K562 (cell line): ENCODE results near the gene NUDT22. TPM values are rescaled to one million over a fixed set of nuclear protein-coding genes. Genes with fewer than 3 reads are reported as not detected.

Source experiments
- ATAC-seq: fragments of 200-7000 bp; cut with Tn5 transposase; 3 replicates; pipeline ENCODE4 v1.9.1; 2020; ENCODE audit warnings: moderate library complexity
- BruUV-seq: library from RNA; stranded (reverse); fragments of 400-500 nt; replicated peaks from 2 replicates; lab custom pipeline; 2021; lab: Mats Ljungman, UMichigan
- CTCF ChIA-PET: fragments of 300-600 bp; formaldehyde crosslinking; extraction: SDS; loops from one replicate; lab custom pipeline; 2021; ENCODE audit warnings: low intra/inter-chr PET ratio; lab: Yijun Ruan, JAX
- POLR2A ChIA-PET: fragments of 300-600, 350-650 bp; sonication (Branson Sonifier 250); formaldehyde crosslinking; extraction: SDS; loops from one replicate; lab custom pipeline; 2021; ENCODE audit warnings: antibody characterized with exemption, inconsistent platforms; lab: Yijun Ruan, JAX
- DNase-seq, 4 experiments: peaks; one replicate each; pipeline versions ENCODE4 v3.0.0 to v3.0.0-alpha.2; 2011 to 2018; ENCODE audit warnings: low spot score in 3 of 4, mixed read lengths in 3 of 4; ENCODE audit errors: extremely low read depth in 1 of 4
- FAIRE-seq: peaks from 2 replicates; lab custom pipeline; 2011; peaks lifted over from hg19 to GRCh38; lab: Jason Lieb, UNC
- H2AFZ ChIP-seq: 2 replicates; pipeline ENCODE4 v1.6.0; 2011; ENCODE audit warnings: low read depth, low read length, control low read depth, inconsistent platforms
- H3K27ac ChIP-seq: fragments of 200-600 bp; 3 replicates; pipeline ENCODE4 v1.8.0; 2011; ENCODE audit warnings: low read depth, mild to moderate bottlenecking, control low read depth, inconsistent platforms, low read length, moderate library complexity, mixed read lengths; ENCODE audit errors: extremely low read depth
- H3K27me3 ChIP-seq, 2 experiments: fragments of 300-600 bp in 1 of 2; 2 replicates in 1 of 2; 3 replicates in 1 of 2; pipeline versions ENCODE4 v1.6.0 to v1.8.0; 2011; ENCODE audit warnings: inconsistent platforms in 2 of 2, low read length in 2 of 2, mild to moderate bottlenecking in 1 of 2, mixed read lengths in 1 of 2, moderate library complexity in 1 of 2; ENCODE audit not compliant: control insufficient read depth in 2 of 2, insufficient read depth in 2 of 2
- H3K36me3 ChIP-seq: fragments of 300-600 bp; 3 replicates; pipeline ENCODE4 v1.8.0; 2011; ENCODE audit warnings: mild to moderate bottlenecking, low read length, inconsistent platforms; ENCODE audit not compliant: control insufficient read depth, insufficient read depth
- H3K4me1 ChIP-seq, 2 experiments: fragments of 200-600 bp in 1 of 2; replicated peaks in 1 of 2; 2 replicates in 1 of 2; 3 replicates in 1 of 2; pipeline versions ENCODE4 v1.5.1 to v1.8.0; 2011; ENCODE audit warnings: inconsistent platforms in 2 of 2, low read length in 2 of 2, mild to moderate bottlenecking in 1 of 2, mixed read lengths in 1 of 2, moderate library complexity in 1 of 2; ENCODE audit not compliant: control insufficient read depth in 2 of 2, insufficient read depth in 2 of 2
- H3K4me2 ChIP-seq: 2 replicates; pipeline ENCODE4 v1.6.1; 2011; ENCODE audit warnings: low read length, control low read depth, inconsistent platforms, mixed read lengths; ENCODE audit not compliant: insufficient read depth
- H3K4me3 ChIP-seq: fragments of 200-600 bp; sonication (generic), shearing (Covaris generic); 2 replicates; pipeline ENCODE4 v1.5.1; 2016; ENCODE audit warnings: control low read depth, inconsistent platforms
- H3K79me2 ChIP-seq: fragments of 200-600 bp; 3 replicates; pipeline ENCODE4 v1.8.0; 2011; ENCODE audit warnings: low read length, inconsistent platforms; ENCODE audit not compliant: control insufficient read depth, insufficient read depth
- H3K9ac ChIP-seq, 2 experiments: 2 replicates each; pipeline versions ENCODE4 v1.6.0 to v1.6.1; 2011; ENCODE audit warnings: low read depth in 2 of 2, low read length in 2 of 2, control low read depth in 1 of 2, inconsistent platforms in 1 of 2, mild to moderate bottlenecking in 1 of 2, mixed read lengths in 1 of 2; ENCODE audit not compliant: insufficient read depth in 1 of 2
- H3K9me1 ChIP-seq: one replicate; pipeline ENCODE4 v1.6.0; 2011; ENCODE audit warnings: inconsistent platforms, mild to moderate bottlenecking, low read length, moderate library complexity; ENCODE audit not compliant: control insufficient read depth, insufficient read depth
- H3K9me3 ChIP-seq: replicated peaks from 2 replicates; pipeline ENCODE4 v1.5.1; 2011; ENCODE audit warnings: low read depth, low read length, inconsistent platforms; ENCODE audit not compliant: control insufficient read depth, insufficient read depth
- H4K20me1 ChIP-seq: replicated peaks from 2 replicates; pipeline ENCODE4 v1.6.1; 2011; ENCODE audit warnings: low read length, inconsistent platforms, mixed read lengths; ENCODE audit not compliant: control insufficient read depth, insufficient read depth
- ETV1 ChIP-seq: fragments of 450-650 bp; conservative IDR thresholded peaks from 2 replicates; pipeline ENCODE4 v1.6.1; 2016; ENCODE audit warnings: missing genetic modification characterization, control low read depth, low read depth, missing compliant biosample characterization
- ETV5 ChIP-seq: sonication (generic); formaldehyde crosslinking; IDR thresholded peaks from 2 replicates; pipeline ENCODE4 v1.4.0; 2020; ENCODE audit warnings: low read depth, mild to moderate bottlenecking, missing genetic modification reagents
- FOXK2 ChIP-seq, 2 experiments: fragments of 450-650 bp; IDR thresholded peaks in 1 of 2; conservative IDR thresholded peaks in 1 of 2; 2 replicates each; pipeline ENCODE4 v1.6.1; 2016; ENCODE audit warnings: low read depth in 2 of 2, mild to moderate bottlenecking in 1 of 2
- HNRNPL ChIP-seq: fragments of 200-400 bp; formaldehyde crosslinking; IDR thresholded peaks from 2 replicates; pipeline ENCODE4 v1.6.1; 2017; ENCODE audit warnings: low read depth, mild to moderate bottlenecking, low read length
- HNRNPLL ChIP-seq: fragments of 200-400 bp; formaldehyde crosslinking; IDR thresholded peaks from 2 replicates; pipeline ENCODE4 v1.6.1; 2017; ENCODE audit warnings: low read length, low read depth, mild to moderate bottlenecking; ENCODE audit not compliant: poor library complexity, severe bottlenecking
- HNRNPUL1 ChIP-seq: fragments of 200-400 bp; formaldehyde crosslinking; IDR thresholded peaks from 2 replicates; pipeline ENCODE4 v1.6.1; 2017; ENCODE audit warnings: low read length
- KDM1A ChIP-seq, 2 experiments: fragments of 450-650 bp; IDR thresholded peaks; 2 replicates each; pipeline ENCODE4 v1.6.1; 2016; ENCODE audit warnings: mild to moderate bottlenecking in 2 of 2
- MTA2 ChIP-seq: fragments of 450-650 bp; IDR thresholded peaks from 2 replicates; pipeline ENCODE4 v1.6.1; 2016; ENCODE audit warnings: low read depth
- POLR2AphosphoS2 ChIP-seq: IDR thresholded peaks from 2 replicates; pipeline ENCODE4 v1.6.1; 2012; ENCODE audit warnings: low read length, improper control_type of control experiment
- PTTG1 ChIP-seq: fragments of 450-650 bp; IDR thresholded peaks from 2 replicates; pipeline ENCODE4 v1.6.1; 2016; ENCODE audit warnings: low read depth, mild to moderate bottlenecking, missing genetic modification characterization, missing compliant biosample characterization
- RBFOX2 ChIP-seq: fragments of 200-400 bp; formaldehyde crosslinking; IDR thresholded peaks from 2 replicates; pipeline ENCODE4 v1.6.1; 2017; ENCODE audit warnings: low read depth, mild to moderate bottlenecking, low read length, moderate library complexity
- RBM22 ChIP-seq: fragments of 200-400 bp; formaldehyde crosslinking; IDR thresholded peaks from 2 replicates; pipeline ENCODE4 v1.6.1; 2018; ENCODE audit warnings: low read length, low read depth; ENCODE audit not compliant: poor library complexity, severe bottlenecking
- ZFP36 ChIP-seq: fragments of 150-350 bp; IDR thresholded peaks from 2 replicates; pipeline ENCODE4 v1.6.1; 2018; ENCODE audit warnings: low read length, low read depth; ENCODE audit not compliant: partially characterized antibody
- ZNF217 ChIP-seq: sonication (generic); formaldehyde crosslinking; IDR thresholded peaks from 2 replicates; pipeline ENCODE4 v1.8.0; 2022; ENCODE audit warnings: mild to moderate bottlenecking, missing genetic modification reagents
- WGBS: fragments of 100-300 bp; shearing (Covaris generic); methylation state at CpG from one replicate; pipeline ENCODE4 v1.1.6; 2016; ENCODE audit warnings: low coverage, mixed read lengths; ENCODE audit not compliant: insufficient coverage; ENCODE audit errors: missing lambda C conversion rate; 5-methylcytosine and 5-hydroxymethylcytosine counted together
- in situ Hi-C: fragments of 300-500 bp; cut with MboI; formaldehyde crosslinking; loops from 4 replicates; pipeline ENCODE4 v1.15.0; 2018; ENCODE audit warnings: inconsistent platforms, mixed read lengths
- intact Hi-C: fragments of 100-400 bp; cut with micrococcal nuclease; formaldehyde crosslinking; loops from 2 replicates; pipeline ENCODE4 v1.14.2; 2022
- polyA plus RNA-seq, 8 experiments: library from polyadenylated mRNA; depleted of rRNA in 4 of 8; stranded (reverse) in 5 of 8; unstranded in 3 of 8; fragments of >200 nt; fragmentation: Nextera tagmentation in 2 of 8; fragmentation: Illumina TruSeq in 1 of 8; extraction: Ambion mirVana in 2 of 8; extraction: Trizol in 1 of 8; gene quantifications; 2 replicates each; pipeline versions ENCODE4 v1.2.1 to v1.2.3, GENCODE V29; 2011 to 2014; ENCODE audit warnings: inconsistent platforms in 1 of 8, missing spikeins in 1 of 8
- total RNA-seq, 7 experiments: library from RNA; depleted of rRNA in 6 of 7; stranded (reverse); fragments of >200 nt in 6 of 7; fragmentation: Illumina TruSeq in 2 of 7; extraction: Trizol in 2 of 7; gene quantifications; 2 replicates each; pipeline versions ENCODE4 v1.2.1 to v1.2.3, GENCODE V29; 2011 to 2021; ENCODE audit warnings: low replicate concordance in 1 of 7
- TF ChIP-seq, protein P1 (sequence below): fragments of 450-650 bp; IDR thresholded peaks from 2 replicates; pipeline ENCODE4 v1.6.1; 2016
- TF ChIP-seq, protein P2 (sequence below): sonication (generic); formaldehyde crosslinking; IDR thresholded peaks from 2 replicates; pipeline ENCODE4 v1.8.0; 2022; ENCODE audit warnings: mild to moderate bottlenecking, missing genetic modification reagents
- TF ChIP-seq, protein P3 (sequence below): fragments of 450-650 bp; formaldehyde crosslinking; IDR thresholded peaks from 2 replicates; pipeline ENCODE4 v1.4.0; 2020; ENCODE audit warnings: mild to moderate bottlenecking
- TF ChIP-seq, protein P4 (sequence below): fragments of 450-650 bp; IDR thresholded peaks from 2 replicates; pipeline ENCODE4 v1.6.1; 2016; ENCODE audit warnings: missing biosample characterization, missing genetic modification characterization

Gene NUDT22
- total and polyA plus RNA-seq, 9 of the 15 experiments (the other 6 are each of a cell fraction or from before 2014, with no cell fraction given): 6.3 to 92.6 (median 37.4) TPM

DNA sequence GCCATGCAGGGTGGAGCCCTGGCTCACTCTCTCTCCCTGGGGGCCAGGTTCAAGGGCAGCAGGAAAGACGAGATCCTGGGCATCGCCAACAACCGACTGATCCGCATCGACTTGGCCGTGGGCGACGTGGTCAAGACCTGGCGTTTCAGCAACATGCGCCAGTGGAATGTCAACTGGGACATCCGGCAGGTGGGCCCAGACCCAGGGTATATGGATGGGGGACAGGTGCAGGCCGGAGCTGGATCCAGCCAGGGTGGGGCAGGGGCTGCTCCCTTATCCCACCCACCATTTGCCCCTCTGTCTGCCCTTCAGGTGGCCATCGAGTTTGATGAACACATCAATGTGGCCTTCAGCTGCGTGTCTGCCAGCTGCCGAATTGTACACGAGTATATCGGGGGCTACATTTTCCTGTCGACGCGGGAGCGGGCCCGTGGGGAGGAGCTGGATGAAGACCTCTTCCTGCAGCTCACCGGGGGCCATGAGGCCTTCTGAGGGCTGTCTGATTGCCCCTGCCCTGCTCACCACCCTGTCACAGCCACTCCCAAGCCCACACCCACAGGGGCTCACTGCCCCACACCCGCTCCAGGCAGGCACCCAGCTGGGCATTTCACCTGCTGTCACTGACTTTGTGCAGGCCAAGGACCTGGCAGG lies 2.9 kb upstream of the NUDT22 start:
- H3K36me3 ChIP-seq: peaks cover 61% of the 10 kb centered on the region
- FAIRE-seq (no peak), ATAC-seq (no peak), DNase-seq (no peak)
- CTCF ChIA-PET: no interaction called here
- in situ Hi-C loops: no loop called here
- H3K4me1 ChIP-seq: peaks cover 0 to 62% of the 10 kb centered on the region in 2 experiments; a peak in 3 of 5 replicates
- POLR2A ChIA-PET: interaction anchor here (0.8 to 6.3 kb wide), 8 partner anchors 8 to 37 kb away, joined by 3 to 77 read pairs (median 4); partner anchors contain the start of genes FERMT3 and STIP1
- H3K9ac ChIP-seq: peak overlapping the region in 1 of 2 experiments; percentile 53; a peak in 2 of 4 replicates
- H3K27me3 ChIP-seq: no peaks in the 10 kb centered on the region
- intact Hi-C loops: no loop called here
- no peak overlapping the region for H3K4me2 ChIP-seq
- 92% methylated on average over 21 of the region's 24 CpGs for WGBS
- no peaks in the 10 kb centered on the region for H4K20me1 ChIP-seq
- H3K4me3 ChIP-seq: no peak overlapping the region
- BruUV-seq: TSS peak; percentile 30
- H3K79me2 ChIP-seq: peaks cover 30% of the 10 kb centered on the region
- H3K27ac ChIP-seq: no peak overlapping the region; the same call in 2 of the 3 replicates
- no peak overlapping the region for H2AFZ ChIP-seq
- H3K9me1 ChIP-seq: peaks cover 5% of the 10 kb centered on the region
- no peaks in the 10 kb centered on the region for H3K9me3 ChIP-seq
- TF ChIP-seq HNRNPLL (no peak), HNRNPL (no peak), RBM22 (peak; percentile 62), MTA2 (no peak), POLR2AphosphoS2 (0 out of 2 replicates have a peak, but pooled peaks have one; percentile 14), HNRNPUL1 (no peak), PTTG1 (tag) (no peak), ZFP36 (no peak), ETV5 (CRISPR knock-in tag) (no peak), ZNF217 (CRISPR knock-in tag) (no peak), KDM1A (IDR thresholded peaks at IDR 0.05) (no peak), RBFOX2 (peak; percentile 67), FOXK2 (conservative IDR thresholded peaks at IDR 0.05 in 1 of 2, IDR thresholded peaks at IDR 0.05 in 1 of 2; ENCODE audit: low read depth in 2 of 2) (no peak), ETV1 (no peak)
- TF ChIP-seq, protein P1, sequence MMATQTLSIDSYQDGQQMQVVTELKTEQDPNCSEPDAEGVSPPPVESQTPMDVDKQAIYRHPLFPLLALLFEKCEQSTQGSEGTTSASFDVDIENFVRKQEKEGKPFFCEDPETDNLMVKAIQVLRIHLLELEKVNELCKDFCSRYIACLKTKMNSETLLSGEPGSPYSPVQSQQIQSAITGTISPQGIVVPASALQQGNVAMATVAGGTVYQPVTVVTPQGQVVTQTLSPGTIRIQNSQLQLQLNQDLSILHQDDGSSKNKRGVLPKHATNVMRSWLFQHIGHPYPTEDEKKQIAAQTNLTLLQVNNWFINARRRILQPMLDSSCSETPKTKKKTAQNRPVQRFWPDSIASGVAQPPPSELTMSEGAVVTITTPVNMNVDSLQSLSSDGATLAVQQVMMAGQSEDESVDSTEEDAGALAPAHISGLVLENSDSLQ: no peak
- TF ChIP-seq, protein P2, sequence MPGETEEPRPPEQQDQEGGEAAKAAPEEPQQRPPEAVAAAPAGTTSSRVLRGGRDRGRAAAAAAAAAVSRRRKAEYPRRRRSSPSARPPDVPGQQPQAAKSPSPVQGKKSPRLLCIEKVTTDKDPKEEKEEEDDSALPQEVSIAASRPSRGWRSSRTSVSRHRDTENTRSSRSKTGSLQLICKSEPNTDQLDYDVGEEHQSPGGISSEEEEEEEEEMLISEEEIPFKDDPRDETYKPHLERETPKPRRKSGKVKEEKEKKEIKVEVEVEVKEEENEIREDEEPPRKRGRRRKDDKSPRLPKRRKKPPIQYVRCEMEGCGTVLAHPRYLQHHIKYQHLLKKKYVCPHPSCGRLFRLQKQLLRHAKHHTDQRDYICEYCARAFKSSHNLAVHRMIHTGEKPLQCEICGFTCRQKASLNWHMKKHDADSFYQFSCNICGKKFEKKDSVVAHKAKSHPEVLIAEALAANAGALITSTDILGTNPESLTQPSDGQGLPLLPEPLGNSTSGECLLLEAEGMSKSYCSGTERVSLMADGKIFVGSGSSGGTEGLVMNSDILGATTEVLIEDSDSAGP (CRISPR knock-in tag): no peak
- TF ChIP-seq, protein P3, sequence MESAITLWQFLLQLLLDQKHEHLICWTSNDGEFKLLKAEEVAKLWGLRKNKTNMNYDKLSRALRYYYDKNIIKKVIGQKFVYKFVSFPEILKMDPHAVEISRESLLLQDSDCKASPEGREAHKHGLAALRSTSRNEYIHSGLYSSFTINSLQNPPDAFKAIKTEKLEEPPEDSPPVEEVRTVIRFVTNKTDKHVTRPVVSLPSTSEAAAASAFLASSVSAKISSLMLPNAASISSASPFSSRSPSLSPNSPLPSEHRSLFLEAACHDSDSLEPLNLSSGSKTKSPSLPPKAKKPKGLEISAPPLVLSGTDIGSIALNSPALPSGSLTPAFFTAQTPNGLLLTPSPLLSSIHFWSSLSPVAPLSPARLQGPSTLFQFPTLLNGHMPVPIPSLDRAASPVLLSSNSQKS (CRISPR knock-in tag): no peak
- TF ChIP-seq, protein P4, sequence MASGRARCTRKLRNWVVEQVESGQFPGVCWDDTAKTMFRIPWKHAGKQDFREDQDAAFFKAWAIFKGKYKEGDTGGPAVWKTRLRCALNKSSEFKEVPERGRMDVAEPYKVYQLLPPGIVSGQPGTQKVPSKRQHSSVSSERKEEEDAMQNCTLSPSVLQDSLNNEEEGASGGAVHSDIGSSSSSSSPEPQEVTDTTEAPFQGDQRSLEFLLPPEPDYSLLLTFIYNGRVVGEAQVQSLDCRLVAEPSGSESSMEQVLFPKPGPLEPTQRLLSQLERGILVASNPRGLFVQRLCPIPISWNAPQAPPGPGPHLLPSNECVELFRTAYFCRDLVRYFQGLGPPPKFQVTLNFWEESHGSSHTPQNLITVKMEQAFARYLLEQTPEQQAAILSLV (tag): no peak
